Stimulated activated CD4-positive, alpha-beta T cell treated with anti-CD3 and anti-CD28 coated beads, TNF-alpha, amount 100 ng/mL, for 1 hour (primary cell): ENCODE data around the gene TMEM164.
A peak's percentile ranks its signal among the peaks of the same experiment; 100 is the strongest.

Experiments used
- DNase-seq, 3 donors: peaks; one replicate each; pipeline ENCODE4 v3.0.0-alpha.2; 2020; ENCODE audit warnings: low read depth in 3 of 3, low spot score in 1 of 3

TMEM164 gene

DNA sequence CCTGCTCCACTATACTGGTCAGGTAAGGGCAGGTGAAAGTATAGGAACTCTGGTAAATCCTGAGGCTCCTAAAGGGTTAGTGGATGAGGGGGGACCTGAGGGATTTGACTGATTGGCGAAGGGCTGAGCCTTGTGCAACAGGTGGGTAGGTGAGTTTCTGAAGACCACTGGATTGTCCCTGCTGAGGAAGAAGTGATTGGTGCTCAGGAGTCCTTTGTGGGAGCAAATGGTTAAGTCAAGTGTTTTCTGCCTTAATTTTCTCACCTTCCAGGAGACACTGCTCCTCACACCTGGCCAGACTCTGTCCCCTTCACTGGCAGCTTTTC lies 158.4 kb downstream of the TMEM164 start:
- no peak for DNase-seq

DNA sequence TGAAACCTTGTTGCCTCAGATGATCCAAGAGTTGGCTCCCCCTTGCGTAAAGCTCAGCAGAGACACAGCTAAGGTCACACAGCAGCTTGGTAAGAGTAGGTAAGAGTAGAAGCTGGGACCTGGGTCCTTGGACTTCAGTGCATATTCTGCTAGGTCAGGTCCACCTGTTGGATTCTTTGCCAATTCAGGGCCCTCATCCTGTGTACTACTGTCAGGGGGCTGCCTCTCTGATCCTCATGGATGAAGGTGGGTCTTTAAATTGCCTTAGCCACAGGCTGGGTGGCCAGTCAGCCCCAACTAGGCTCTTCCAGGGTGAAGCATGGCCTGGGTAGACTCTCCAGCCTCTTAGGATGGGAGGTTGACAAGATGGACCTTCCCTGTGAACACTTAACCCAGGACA lies 159.2 kb downstream of the TMEM164 start:
- DNase-seq = no peak

DNA sequence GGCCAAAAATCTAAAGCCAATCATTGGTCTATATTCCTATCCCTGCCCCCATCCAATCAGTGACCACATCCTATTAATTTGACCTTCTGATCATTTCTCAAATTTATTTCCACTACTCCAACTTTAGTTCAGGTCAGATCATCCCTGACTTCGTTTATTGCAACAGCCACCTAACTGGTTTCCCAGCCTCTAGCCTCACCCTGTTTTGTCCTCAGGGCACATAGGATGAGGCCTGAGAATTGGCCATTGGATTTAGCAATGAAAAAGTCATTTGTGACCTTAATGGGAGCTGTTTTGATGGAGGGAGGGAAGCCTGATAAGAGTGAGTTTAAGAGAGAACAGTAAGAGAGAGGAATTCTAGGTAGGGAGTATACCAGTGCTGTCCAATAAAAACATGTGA lies 160.0 kb downstream of the TMEM164 start:
- no peak for DNase-seq

DNA sequence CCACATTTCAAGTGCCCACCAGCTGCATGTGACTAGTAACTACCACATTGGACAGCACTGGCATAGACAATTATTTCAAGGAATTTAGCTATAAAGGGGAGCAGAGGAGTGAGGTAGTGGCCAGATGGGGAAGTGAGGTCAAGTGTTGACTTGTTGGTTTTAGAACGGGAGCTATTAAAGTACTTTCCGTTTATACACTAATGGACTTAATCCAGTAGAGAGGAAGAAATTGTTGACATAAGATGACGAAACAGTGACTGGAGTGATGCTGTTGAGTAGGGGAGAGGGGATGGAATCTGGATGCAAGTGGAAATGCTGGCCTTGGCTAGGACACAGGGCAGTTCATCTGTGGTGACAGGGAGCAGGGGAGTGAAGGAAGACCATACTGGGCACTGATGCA lies 160.6 kb downstream of the TMEM164 start:
- DNase-seq = no peak

DNA sequence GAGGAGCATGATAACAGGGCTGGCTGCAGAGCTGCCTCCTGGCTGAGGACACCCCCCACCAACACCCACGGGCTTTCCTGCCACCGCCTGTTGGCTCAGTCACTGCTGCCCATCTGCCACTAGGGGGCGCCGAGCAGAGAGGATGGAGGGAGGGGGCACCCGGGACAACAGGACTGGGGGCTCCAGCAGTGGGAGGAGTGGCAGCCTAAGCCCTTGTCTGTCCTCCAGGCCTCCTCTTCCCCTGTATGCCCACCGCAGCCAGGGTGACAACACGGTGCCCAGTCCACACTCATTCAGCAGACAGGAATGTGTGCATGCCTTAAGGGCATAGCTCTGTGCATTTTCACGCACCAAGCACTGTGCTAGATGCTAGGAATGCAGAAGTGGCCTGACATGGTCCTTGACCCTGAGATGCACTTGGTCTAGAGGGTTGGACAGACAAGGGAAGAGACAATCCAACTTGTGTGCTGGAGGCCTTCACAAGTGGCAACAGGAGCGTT lies 165.1 kb downstream of the TMEM164 start:
- DNase-seq = peak; percentile 15 to 31 (median 22)

DNA sequence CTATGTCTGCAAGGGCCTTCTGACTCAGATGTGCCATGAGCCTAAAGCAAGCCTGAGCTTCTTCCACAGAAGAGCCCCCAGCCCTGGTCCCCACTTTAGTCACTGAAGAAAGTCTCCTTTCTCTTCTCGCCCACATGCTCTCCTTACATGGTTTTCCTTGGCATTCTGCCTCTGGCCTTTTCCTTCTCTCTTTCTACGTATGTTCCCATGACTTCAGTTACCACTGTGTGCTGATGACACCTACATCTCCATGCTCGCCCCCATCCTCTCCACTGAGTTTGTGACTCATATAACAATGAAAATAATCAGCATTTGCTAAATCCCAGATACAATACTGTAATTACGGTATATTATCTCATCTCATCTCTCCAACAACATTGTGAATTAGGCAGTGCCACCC lies 165.7 kb downstream of the TMEM164 start:
- DNase-seq = no peak

DNA sequence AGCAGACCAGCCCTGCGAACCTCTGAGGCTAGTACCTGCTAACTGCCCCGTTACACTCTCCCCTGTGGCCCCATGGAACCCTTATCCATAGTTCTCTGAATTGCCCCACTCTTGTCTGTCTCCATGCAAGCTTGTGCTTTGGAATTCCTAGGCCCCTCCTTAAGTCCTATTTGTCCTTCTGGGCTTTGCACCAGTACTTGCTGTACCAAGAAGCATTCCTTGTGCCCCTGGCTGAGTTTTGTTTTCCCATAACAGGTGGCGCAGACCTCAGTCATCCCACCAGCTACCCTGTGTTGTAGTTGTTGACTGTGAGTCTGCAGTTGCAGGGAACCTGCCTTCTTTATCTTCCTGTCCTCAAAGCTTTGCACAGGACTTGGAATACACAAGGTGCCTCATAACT lies 167.1 kb downstream of the TMEM164 start:
- DNase-seq = no peak

DNA sequence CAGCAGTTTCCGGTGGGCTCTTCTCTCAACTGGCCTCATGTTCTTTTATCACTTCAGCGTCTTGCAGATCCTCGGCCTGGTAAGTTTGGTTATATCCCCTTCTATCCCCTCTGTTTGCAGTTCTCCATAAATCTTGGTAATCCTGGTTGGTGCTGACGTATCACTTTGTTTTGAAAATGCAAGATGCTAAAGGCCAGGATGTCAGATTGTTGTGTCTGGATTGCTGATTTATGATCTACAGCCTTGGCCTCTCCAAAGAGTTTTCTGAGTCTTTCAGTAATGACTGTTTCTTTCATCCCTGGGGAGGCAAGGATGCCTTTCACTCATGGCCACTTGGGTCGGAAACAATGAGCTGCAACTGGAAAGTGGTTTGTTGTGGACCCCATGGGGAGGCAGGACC lies 168.5 kb downstream of the TMEM164 start:
- DNase-seq = no peak

DNA sequence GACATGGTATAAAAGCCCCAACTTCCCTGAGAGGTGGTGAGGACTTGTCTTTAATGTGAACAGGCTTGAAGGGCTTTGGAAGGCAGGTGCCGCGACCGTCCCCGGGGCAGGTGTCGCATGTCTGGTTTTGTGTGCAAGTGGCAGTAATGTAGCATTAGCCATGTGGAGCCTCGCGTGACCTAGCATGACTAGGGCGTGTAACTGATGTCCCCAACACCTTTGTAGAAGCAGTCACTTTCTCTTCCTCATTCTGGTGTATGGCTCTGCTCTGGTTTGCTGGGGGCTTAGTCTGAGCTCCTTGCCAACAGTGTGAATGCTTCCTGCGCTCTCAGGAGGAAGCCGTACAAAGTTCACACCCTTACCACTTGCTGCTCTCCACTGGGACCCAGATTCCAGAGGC lies 169.3 kb downstream of the TMEM164 start:
- no peak for DNase-seq

DNA sequence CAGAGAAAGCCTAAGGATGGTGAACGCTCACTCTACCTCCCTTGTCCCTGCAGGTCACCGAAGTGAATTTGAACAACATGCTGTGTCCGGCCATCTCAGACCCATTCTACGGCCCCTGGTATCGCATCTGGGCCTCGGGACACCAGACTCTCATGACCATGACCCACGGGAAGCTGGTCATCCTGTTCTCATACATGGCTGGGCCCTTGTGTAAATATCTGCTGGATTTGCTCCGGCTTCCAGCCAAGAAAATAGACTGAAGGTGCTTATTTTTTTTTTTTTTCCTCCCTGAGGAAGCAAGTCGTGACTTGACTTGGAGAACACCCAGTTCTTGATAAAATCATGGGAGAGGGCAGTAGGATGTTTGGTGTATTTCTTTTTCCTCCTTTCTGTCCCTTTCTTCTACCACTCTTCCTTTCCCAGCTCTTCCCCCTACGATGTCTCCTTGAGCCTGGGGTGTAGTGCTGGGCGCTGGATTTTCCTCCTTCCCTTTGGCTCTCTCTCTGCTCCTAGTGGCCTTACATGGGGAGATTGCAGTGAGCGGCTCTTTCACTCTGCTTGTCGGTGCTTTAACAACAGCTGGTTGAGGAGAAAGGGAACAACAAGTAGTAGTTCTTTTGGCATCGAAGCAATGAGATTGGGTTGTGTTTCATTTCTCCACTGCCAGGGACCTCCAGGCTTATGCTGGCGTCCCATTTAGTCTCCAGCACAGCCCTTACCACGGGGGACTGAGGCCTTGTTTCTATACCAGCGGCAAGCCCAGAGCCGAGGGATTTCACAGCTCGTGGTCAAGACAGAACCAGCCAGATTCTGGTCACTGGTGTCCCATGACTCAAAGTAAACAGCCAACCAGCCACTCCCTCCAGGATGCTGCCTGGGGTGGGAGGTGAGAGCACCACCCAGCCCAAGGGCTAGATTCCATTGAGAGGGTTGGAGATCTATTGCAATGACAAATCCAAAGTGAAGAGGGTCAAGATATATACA lies 170.6 kb downstream of the TMEM164 start:
- DNase-seq = no peak

DNA sequence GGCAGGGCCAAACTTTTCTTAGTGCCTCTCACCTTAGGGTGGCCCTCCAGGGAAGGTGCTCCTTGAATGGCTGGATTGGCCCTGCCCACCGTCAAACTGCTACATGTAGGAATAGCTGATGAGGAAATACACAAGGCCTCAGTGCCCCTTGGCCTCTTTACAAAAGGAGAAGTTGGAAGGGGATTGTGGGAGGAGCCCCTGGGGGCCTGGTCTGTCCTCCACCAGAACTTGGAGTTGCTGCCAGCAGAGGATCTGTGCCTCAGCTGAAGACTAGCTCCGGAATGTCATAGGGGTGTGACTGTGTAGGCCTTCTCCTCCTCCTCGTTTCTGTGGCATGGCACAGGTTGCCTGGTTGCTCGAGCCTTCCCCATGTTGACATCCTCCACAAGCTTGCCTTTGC lies 172.2 kb downstream of the TMEM164 start:
- no peak for DNase-seq

DNA sequence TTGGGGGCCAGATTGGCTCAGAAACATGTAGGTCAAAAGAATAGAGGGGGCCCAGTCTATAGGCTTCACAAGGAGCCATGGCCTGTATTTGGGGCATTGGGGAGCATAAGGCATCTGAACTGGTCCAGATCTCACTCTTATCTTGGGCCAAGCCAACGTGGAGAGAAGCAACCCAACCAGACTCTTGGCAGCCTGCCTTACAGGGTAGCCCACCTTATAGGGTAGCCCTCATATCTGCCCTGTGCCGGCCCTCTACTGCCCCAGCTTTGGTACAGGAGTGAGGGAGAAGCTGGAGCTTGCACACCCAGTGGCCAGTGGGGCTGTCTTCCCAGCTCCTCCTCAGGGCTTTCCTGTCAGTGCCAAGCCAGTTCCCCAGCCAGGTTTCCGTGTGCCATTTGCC lies 172.8 kb downstream of the TMEM164 start:
- DNase-seq = no peak

DNA sequence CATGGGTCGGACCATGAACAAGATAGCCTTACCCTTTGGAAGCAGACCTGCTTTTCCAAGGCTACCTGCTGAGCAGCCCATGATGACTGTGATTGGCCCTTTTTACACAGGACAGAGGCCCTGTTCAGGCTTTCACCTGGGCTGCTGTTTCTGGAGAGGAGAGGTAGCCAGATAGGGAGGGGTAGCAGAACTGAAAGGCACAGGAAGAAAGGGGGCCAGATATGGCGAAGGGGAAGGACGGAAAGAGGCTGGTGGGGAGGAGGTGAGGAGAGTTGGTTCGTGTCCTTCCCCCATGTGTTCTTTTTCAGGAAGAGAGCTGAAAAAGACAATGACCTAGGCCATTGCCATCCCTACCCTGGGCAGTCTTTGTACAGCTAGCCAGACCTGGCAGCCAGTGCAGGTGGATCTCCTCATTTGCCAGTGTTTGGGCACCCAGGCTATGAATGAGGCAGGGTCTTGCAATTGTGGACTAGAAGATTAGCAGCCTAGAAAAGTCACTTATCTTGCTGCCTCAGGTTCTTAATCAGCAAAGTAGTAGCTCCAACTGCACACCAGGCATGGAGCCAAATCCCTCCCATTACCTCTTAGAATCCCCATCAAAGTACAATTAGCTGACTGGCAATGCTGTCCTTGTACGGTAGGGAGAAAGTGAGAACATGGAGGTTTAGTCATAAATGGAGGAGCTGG lies 175.4 kb downstream of the TMEM164 start:
- DNase-seq = no peak

DNA sequence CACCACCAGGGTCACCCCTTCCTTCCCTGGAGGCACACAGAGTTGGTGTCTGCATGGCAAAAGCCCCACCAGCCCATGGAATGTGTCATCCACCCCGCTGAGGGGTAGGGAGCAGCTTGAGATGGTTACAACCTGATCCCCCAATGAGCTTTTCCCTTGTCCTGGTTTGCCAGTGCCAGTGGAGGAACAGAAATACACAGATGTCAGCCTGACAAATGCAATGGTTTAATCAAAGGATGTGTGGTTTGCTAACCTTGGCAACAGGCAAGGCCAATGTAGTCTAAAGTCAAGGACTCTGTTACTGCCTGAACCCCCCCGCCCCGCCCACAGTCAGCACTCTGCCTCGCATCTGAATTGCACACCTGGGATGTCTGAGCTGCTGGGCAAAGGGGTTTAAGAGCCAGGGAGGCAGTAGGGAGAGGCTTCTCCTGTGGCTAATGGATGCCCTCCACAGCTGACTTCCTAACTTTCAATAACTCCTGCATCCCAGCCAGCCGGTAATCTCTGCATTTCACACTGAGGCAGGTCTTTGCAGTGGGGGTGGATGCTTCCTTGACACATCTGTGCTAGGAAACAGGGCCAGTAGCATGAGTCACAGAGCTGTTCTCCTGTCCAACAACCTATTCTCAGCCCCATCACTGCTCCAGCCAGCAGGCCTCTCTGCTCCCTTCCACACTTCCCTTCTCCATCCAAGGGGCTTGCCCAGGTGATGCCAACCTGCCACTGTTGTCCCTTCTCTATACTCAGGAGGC lies 177.4 kb downstream of the TMEM164 start:
- DNase-seq = no peak

DNA sequence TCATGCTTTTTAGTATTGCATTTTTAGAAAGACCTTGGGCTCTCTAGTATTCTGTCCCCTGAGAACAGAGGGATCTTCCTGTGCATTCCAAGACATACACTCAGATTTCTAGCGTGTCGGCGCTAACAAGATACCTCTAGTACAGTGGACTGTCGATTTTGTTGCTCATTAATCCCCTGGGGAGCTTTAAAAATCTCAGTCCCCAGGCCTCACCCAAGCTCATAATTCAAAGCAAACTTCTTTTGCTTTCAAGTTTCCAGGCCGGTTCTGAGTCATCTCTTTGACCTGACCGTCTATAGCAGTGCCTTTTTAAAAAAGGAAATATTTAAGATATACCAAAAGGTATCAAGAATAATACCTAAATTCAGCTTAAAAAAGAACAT lies 178.0 kb downstream of the TMEM164 start:
- DNase-seq = no peak

DNA sequence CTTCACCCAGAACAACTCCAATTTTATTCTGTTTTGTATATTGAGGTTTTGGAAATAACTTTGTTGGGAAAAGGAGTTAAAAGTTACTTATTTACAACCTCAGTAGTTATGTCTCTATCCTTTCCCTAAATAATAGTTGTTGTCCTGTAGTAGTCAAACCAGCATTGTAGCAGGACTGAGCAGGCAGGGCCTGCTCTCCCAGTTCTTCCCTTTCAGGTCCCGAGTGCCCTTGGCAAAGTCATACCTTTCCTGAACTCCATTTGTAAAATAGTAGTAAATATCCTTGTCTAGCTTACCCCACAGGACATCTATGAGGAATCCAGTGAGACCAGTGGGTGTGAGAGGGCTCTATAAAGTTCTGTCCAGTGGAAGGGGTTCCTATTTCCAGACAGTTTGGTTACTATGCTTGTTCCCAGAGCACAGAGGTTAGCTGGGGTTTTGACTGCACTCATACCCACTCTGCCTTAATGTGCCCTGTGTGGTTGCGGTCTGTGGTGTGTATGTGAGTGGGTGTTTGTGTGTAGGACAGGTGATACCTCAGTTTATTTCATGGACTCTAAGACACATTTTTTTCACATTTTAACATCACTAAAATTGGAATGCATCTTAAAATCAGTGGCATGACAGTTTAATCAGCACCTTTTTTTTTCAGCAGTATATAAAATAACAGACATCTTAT lies 178.7 kb downstream of the TMEM164 start:
- DNase-seq = no peak

DNA sequence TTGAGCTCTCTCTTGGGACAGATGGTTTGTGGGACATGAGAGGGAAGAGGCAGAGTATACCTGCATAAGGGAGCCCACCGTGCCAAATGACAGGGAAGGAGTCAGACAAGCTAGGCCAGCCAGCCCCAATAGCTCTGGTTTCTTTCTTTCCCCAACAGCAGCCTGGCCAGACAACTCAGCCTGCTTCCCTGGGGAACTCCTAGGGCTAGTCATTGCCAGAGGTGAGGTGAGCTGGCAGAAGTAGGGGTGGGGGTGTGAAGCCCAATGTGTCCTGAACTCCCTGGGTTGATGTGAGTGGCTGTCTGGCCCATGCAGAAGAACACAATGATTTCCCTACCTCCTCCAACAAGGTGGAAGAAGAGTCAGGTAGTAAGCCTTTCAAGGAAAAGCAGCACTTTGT lies 179.4 kb downstream of the TMEM164 start:
- no peak for DNase-seq

DNA sequence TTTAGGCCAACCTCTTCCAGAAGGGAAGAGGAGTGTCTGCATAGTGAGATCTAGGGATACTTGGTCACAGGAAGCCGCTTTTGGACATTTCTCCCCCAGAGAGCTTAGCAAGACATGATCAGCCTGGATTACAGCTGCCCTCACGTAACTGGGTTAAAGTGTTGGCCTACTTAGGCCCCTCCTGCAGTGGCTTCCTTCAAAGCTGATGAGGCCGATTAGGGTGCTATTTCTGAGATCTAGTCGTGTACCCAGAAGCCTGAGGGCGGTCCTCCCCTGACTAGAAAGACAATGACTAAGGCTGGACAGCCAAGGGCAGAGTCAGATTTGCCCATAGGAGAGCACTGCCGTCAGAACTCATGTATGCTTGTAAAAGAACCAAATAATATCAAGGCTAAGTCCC lies 180.0 kb downstream of the TMEM164 start:
- DNase-seq = no peak

DNA sequence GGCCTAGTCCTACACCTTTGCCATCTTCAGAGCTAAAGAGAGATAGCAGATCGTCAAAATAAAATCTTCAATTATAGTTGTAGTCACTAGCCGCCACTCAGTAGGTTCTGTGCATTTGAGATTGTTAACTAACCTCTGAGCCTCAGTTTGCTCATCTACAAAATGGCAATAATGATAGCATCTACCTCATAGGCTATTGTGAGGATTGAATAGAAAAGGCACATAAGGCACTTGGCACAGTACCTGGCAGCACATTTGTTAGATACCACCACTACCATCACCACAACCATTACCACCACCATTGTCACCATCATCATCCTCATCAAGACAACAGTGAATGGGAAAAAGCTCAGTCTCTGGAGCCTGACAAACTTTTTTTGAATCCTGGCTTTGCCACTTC lies 180.4 kb downstream of the TMEM164 start:
- DNase-seq = no peak

DNA sequence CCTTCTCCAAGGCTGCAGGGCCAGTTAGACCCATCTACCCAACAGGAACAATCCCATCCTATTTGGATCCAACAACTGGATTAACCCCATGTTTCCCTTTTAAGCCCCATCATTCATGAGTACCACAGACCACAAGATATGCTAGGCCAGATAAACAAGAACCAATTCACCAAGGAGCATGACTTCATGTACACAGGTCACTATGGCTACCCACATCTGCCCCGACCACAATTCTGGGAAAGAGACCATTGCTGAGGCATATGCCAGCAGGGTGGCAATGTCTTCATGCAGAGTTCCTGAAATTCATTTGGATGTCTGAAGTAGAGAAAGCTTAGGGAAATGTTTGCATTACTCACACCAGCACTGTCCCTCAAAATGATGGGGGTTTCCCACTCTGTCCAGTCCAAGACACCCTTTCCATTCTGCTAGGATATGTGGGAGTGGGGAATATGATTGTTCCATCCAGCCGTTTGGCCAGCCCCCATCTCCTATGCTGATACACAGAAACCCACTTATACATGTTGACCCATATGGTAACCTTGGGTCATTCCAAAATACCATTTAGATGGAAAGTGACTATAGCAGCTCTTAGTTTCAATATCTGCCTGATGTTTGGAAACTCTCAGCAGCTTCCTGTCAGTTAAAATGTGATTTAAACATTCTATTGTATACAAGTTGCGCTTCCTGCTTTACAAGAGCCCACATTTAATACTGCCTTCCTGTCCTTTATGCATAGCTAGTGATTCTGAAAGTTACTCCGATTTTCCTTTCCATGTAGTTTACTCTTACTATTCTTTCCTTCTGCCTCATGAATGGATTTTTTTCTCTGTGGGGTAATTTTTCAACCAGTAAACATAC lies 186.0 kb downstream of the TMEM164 start:
- no peak for DNase-seq
